Vagina (tissue), 2 donors: ENCODE results near the gene PTTG1. TPM values are rescaled to one million over a fixed set of nuclear protein-coding genes. Genes with fewer than 3 reads are reported as not detected.

Experiments
- DNase-seq, 2 donors: peaks; one replicate each; pipeline ENCODE4 v3.0.0-alpha.2; 2017; ENCODE audit errors: extremely low spot score in 2 of 2
- H3K27ac ChIP-seq: fragments of 200-600 bp; sonication (generic); one replicate; pipeline ENCODE4 v1.5.1; 2019
- H3K27me3 ChIP-seq: fragments of 200-600 bp; sonication (generic); one replicate; pipeline ENCODE4 v1.5.1; 2019
- H3K36me3 ChIP-seq, 2 donors: fragments of 200-600 bp; sonication (generic); one replicate each; pipeline ENCODE4 v1.5.1; 2017 to 2019
- H3K4me1 ChIP-seq: fragments of 200-600 bp; sonication (generic); one replicate; pipeline ENCODE4 v1.5.1; 2019
- H3K4me3 ChIP-seq, 2 donors: fragments of 200-600 bp; sonication (generic); 1 replicate in 1 of 2; 2 replicates in 1 of 2; pipeline ENCODE4 v1.5.1; 2016 to 2019
- H3K9me3 ChIP-seq: fragments of 200-600 bp; sonication (generic); one replicate; pipeline ENCODE4 v1.5.1; 2019
- CTCF ChIP-seq, 3 experiments: fragments of 450-650 bp in 2 of 3; fragments of 200-600 bp in 1 of 3; sonication (generic) in 1 of 3; IDR thresholded peaks; one replicate each; pipeline ENCODE4 v1.5.1; 2017 to 2019; ENCODE audit warnings: antibody characterized with exemption in 3 of 3, mild to moderate bottlenecking in 2 of 3, moderate library complexity in 2 of 3
- POLR2A ChIP-seq, 2 donors: fragments of 450-650 bp; IDR thresholded peaks; one replicate each; pipeline ENCODE4 v1.6.1; 2017; ENCODE audit warnings: antibody characterized with exemption in 2 of 2, mild to moderate bottlenecking in 2 of 2, moderate library complexity in 2 of 2
- POLR2AphosphoS5 ChIP-seq, 2 donors: sonication (generic); formaldehyde crosslinking; IDR thresholded peaks; one replicate each; pipeline ENCODE4 v1.9.0; 2017; ENCODE audit warnings: antibody characterized with exemption in 2 of 2, mild to moderate bottlenecking in 2 of 2, low read depth in 1 of 2; ENCODE audit not compliant: insufficient read depth in 1 of 2
- intact Hi-C: fragments of 100-400 bp; cut with DNase I; formaldehyde crosslinking; loops from one replicate; pipeline ENCODE4 v1.15.1; 2023
- total RNA-seq: library from RNA; depleted of rRNA; stranded (reverse); fragments of >200 nt; gene quantifications from one replicate; pipeline ENCODE4 v1.2.3, GENCODE V29; 2016

The PTTG1 gene
- total RNA-seq, 1 donor from 2014 or later = 89.1 TPM

DNA sequence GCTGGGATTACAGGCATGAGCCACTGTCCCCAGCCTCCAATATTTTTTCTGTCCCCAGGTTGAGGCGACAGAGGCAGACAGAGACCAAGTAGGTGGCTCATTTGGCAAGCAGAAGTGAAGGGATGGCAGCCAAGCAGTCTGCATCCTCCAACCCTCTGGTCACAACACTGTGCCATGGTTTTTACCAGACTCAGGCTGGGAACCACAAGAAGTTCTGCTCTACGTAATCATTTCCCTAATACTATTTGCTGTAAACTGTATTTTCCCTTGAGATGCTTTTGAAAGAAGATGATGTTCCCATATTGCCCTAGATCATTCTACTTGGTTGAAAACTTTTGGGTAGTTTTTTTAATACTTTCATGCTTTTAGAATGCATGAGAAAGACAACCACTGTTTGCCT is 40.5 kb downstream of the PTTG1 start:
- peaks cover 3% of the 10 kb centered on the region for H3K4me1 ChIP-seq
- TF ChIP-seq CTCF (IDR thresholded peaks at IDR 0.05) (no peak), POLR2A (IDR thresholded peaks at IDR 0.05) (no peak), POLR2AphosphoS5 (IDR thresholded peaks at IDR 0.05; ENCODE audit: insufficient read depth in 1 of 2, low read depth in 1 of 2) (no peak)
- intact Hi-C loops = no loop called here

DNA sequence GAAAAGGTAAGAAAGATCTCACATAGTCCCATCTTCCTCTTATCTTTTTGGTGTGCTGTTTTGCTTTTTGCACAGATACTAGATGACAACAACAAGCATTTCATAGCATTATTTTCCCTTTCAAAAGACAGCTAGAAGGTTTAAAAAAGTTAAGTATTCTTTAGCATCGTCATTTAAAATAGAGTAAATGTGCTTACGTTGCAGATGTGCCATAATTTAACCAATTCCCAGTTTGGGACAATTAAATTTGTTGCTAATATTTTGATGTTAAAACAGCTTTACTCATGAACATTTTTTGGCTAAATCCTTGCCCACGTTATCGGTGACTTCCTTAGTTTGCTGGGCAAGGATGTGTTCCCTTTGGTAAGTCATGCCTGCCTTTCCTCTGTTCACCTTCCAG is 41.6 kb downstream of the PTTG1 start:
- Histone ChIP-seq H3K9me3 (no peaks in the 10 kb centered on the region), H3K27me3 (no peaks in the 10 kb centered on the region), H3K4me3 (no peak overlapping the region), H3K4me1 (peaks cover 14% of the 10 kb centered on the region), H3K27ac (no peak overlapping the region), H3K36me3 (no peaks in the 10 kb centered on the region)
- no peak for TF ChIP-seq POLR2A (IDR thresholded peaks at IDR 0.05)
- no peak for TF ChIP-seq CTCF (IDR thresholded peaks at IDR 0.05)
- TF ChIP-seq POLR2AphosphoS5 (IDR thresholded peaks at IDR 0.05; ENCODE audit: insufficient read depth in 1 of 2, low read depth in 1 of 2) = no peak
- intact Hi-C loops = no loop called here
- no peak for DNase-seq

More for the DNA sequence above, 40.5 kb downstream of the PTTG1 start:
- H3K9me3 ChIP-seq = no peaks in the 10 kb centered on the region
- no peaks in the 10 kb centered on the region for H3K36me3 ChIP-seq
- H3K27me3 ChIP-seq = no peaks in the 10 kb centered on the region
- no peak overlapping the region for H3K4me3 ChIP-seq
- H3K27ac ChIP-seq = no peak overlapping the region
- DNase-seq = no peak

GRCh38 chr5:160463740-160464465 is 42.2 kb downstream of the PTTG1 start:
- TF ChIP-seq POLR2AphosphoS5 (IDR thresholded peaks at IDR 0.05; ENCODE audit: insufficient read depth in 1 of 2, low read depth in 1 of 2) (no peak), POLR2A (IDR thresholded peaks at IDR 0.05) (no peak), CTCF (IDR thresholded peaks at IDR 0.05) (no peak)
- DNase-seq = no peak
- no peaks in the 10 kb centered on the region for H3K27me3 ChIP-seq
- H3K4me3 ChIP-seq = no peak overlapping the region
- peaks cover 15% of the 10 kb centered on the region for H3K4me1 ChIP-seq
- H3K27ac ChIP-seq = no peak overlapping the region
- no peaks in the 10 kb centered on the region for H3K36me3 ChIP-seq
- no peaks in the 10 kb centered on the region for H3K9me3 ChIP-seq
- intact Hi-C loops = no loop called here

DNA sequence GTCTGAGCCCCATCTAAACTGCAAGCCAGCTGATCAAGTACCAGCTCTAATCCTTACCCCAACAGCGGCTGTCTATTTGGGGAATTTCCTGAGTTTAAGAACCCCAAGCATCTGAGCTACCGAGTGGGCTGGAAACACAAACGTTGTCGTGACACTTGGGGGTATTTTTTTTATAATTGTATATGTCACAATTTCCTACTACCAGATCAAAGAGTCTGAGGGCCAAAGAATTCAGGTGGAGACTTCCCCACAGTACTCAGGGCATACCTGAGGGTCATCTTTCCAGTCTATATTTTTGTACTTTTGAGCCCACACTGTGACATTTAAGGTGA is 42.8 kb downstream of the PTTG1 start:
- H3K4me3 ChIP-seq = no peak overlapping the region
- H3K4me1 ChIP-seq = peaks cover 15% of the 10 kb centered on the region
- TF ChIP-seq POLR2AphosphoS5 (IDR thresholded peaks at IDR 0.05; ENCODE audit: insufficient read depth in 1 of 2, low read depth in 1 of 2) (no peak), CTCF (IDR thresholded peaks at IDR 0.05) (no peak), POLR2A (IDR thresholded peaks at IDR 0.05) (no peak)
- intact Hi-C loops = no loop called here
- no peaks in the 10 kb centered on the region for H3K9me3 ChIP-seq
- DNase-seq = no peak
- no peaks in the 10 kb centered on the region for H3K36me3 ChIP-seq
- no peak overlapping the region for H3K27ac ChIP-seq
- H3K27me3 ChIP-seq = no peaks in the 10 kb centered on the region

DNA sequence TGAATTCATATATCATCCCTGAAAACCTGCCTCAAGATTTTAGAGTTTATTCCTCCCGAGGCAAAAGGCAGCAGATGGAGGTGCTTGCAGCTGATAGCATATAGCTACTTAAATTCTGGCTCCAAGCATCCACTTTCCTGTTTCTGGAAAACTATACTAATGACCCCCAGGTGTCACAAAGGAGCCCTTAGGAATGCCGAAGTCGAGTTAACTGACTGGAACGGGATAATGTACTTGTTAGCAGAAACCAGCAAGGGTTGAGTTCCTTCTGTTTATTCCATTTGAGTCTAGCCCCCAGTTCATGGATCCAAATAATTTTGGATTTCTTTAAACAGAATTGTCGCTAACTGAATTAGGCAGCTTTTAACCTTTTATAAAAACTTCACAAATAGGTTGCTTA is 44.5 kb downstream of the PTTG1 start:
- peaks cover 20% of the 10 kb centered on the region for H3K4me1 ChIP-seq

More for the DNA sequence above, 44.5 kb downstream of the PTTG1 start:
- H3K27me3 ChIP-seq = no peaks in the 10 kb centered on the region
- H3K36me3 ChIP-seq = no peaks in the 10 kb centered on the region
- H3K4me3 ChIP-seq = no peak overlapping the region
- no peaks in the 10 kb centered on the region for H3K9me3 ChIP-seq
- H3K27ac ChIP-seq = no peak overlapping the region
- intact Hi-C loops = no loop called here
- no peak for TF ChIP-seq POLR2AphosphoS5 (IDR thresholded peaks at IDR 0.05; ENCODE audit: insufficient read depth in 1 of 2, low read depth in 1 of 2)
- TF ChIP-seq CTCF (IDR thresholded peaks at IDR 0.05) = no peak
- TF ChIP-seq POLR2A (IDR thresholded peaks at IDR 0.05) = no peak
- DNase-seq = no peak
